HEK293 (cell line): ENCODE data around the gene TTBK1.

Source experiments
- CTCF ChIA-PET: fragments of 350-600 bp; formaldehyde crosslinking; extraction: SDS; loops from one replicate; lab custom pipeline; 2021; ENCODE audit warnings: antibody characterized with exemption; lab: Yijun Ruan, JAX
- POLR2A ChIA-PET: fragments of 300-600 bp; formaldehyde crosslinking; extraction: SDS; loops from one replicate; lab custom pipeline; 2020; ENCODE audit warnings: antibody characterized with exemption, inconsistent platforms; lab: Yijun Ruan, JAX
- H3K27ac ChIP-seq: fragments of 200-500 bp; sonication (Bioruptor generic); 2 replicates; pipeline ENCODE4 v1.5.1; 2014; ENCODE audit warnings: low read depth, low read length, control low read depth, inconsistent platforms; ENCODE audit errors: extremely low read depth
- H3K36me3 ChIP-seq, 2 experiments: fragments of 200-500 bp in 1 of 2; sonication (Bioruptor generic) in 1 of 2; 1 replicate in 1 of 2; 2 replicates in 1 of 2; pipeline ENCODE4 v1.5.1; 2014 to 2017; ENCODE audit warnings: inconsistent platforms in 2 of 2, low read length in 2 of 2; ENCODE audit not compliant: control insufficient read depth in 2 of 2, insufficient read depth in 1 of 2
- H3K4me1 ChIP-seq: fragments of 200-500 bp; sonication (Bioruptor generic); 2 replicates; pipeline ENCODE4 v1.5.1; 2014; ENCODE audit warnings: mild to moderate bottlenecking, low read length, inconsistent platforms; ENCODE audit not compliant: control insufficient read depth, insufficient read depth
- H3K4me3 ChIP-seq: 2 replicates; pipeline ENCODE4 v1.5.1; 2011; ENCODE audit warnings: low read depth, mild to moderate bottlenecking, control low read depth, low read length, moderate library complexity
- H3K9me3 ChIP-seq: fragments of 200-500 bp; sonication (Bioruptor generic); 2 replicates; pipeline ENCODE4 v1.5.1; 2014; ENCODE audit warnings: low read depth, low read length, inconsistent platforms; ENCODE audit not compliant: control insufficient read depth, insufficient read depth
- HOXC10 ChIP-seq: sonication (generic); formaldehyde crosslinking; IDR thresholded peaks from 2 replicates; pipeline ENCODE4 v1.8.1; 2023; ENCODE audit warnings: mild to moderate bottlenecking, missing genetic modification reagents
- MEIS1 ChIP-seq: sonication (generic); formaldehyde crosslinking; IDR thresholded peaks from 2 replicates; pipeline ENCODE4 v1.8.1; 2022; ENCODE audit warnings: missing genetic modification reagents, mild to moderate bottlenecking, borderline replicate concordance
- MYNN ChIP-seq: fragments of 450-650 bp; formaldehyde crosslinking; IDR thresholded peaks from 2 replicates; pipeline ENCODE4 v1.5.1; 2016; ENCODE audit warnings: missing biosample characterization, missing genetic modification characterization, borderline replicate concordance
- PRDM1 ChIP-seq: fragments of 450-650 bp; formaldehyde crosslinking; IDR thresholded peaks from 2 replicates; pipeline ENCODE4; 2016; ENCODE audit warnings: missing biosample characterization, missing genetic modification characterization
- SALL2 ChIP-seq: fragments of 450-650 bp; formaldehyde crosslinking; IDR thresholded peaks from 2 replicates; pipeline ENCODE4 v1.5.0; 2017; ENCODE audit warnings: missing biosample characterization, mild to moderate bottlenecking, missing genetic modification characterization, borderline replicate concordance
- SETDB1 ChIP-seq: IDR thresholded peaks from one replicate; pipeline ENCODE4 v1.6.1; 2017; ENCODE audit warnings: mild to moderate bottlenecking, low read length, moderate library complexity, mixed read lengths; ENCODE audit not compliant: insufficient read length
- ZEB2 ChIP-seq: fragments of 450-650 bp; formaldehyde crosslinking; IDR thresholded peaks from 2 replicates; pipeline ENCODE4 v1.5.1; 2016; ENCODE audit warnings: missing biosample characterization, missing genetic modification characterization
- ZIC2 ChIP-seq: fragments of 450-650 bp; formaldehyde crosslinking; IDR thresholded peaks from 2 replicates; pipeline ENCODE4 v1.5.1; 2016; ENCODE audit warnings: missing biosample characterization, missing genetic modification characterization
- ZNF10 ChIP-seq: fragments of 450-650 bp; formaldehyde crosslinking; IDR thresholded peaks from 2 replicates; pipeline ENCODE4 v1.5.1; 2017; ENCODE audit warnings: missing biosample characterization, missing genetic modification characterization
- ZNF132 ChIP-seq: fragments of 450-650 bp; formaldehyde crosslinking; IDR thresholded peaks from 2 replicates; pipeline ENCODE4 v1.5.1; 2017; ENCODE audit warnings: missing biosample characterization, missing genetic modification characterization, borderline replicate concordance
- ZNF169 ChIP-seq: fragments of 450-650 bp; formaldehyde crosslinking; IDR thresholded peaks from 2 replicates; pipeline ENCODE4 v1.5.1; 2016; ENCODE audit warnings: missing biosample characterization, missing genetic modification characterization
- ZNF19 ChIP-seq: fragments of 450-650 bp; formaldehyde crosslinking; IDR thresholded peaks from 2 replicates; pipeline ENCODE4; 2016; ENCODE audit warnings: missing biosample characterization, missing genetic modification characterization, low read depth
- ZNF302 ChIP-seq: fragments of 450-650 bp; formaldehyde crosslinking; IDR thresholded peaks from 2 replicates; pipeline ENCODE4 v1.5.1; 2016; ENCODE audit warnings: missing biosample characterization, missing genetic modification characterization, low read depth
- ZNF354C ChIP-seq: fragments of 450-650 bp; formaldehyde crosslinking; IDR thresholded peaks from 2 replicates; pipeline ENCODE4 v1.5.1; 2016; ENCODE audit warnings: missing biosample characterization, missing genetic modification characterization, low read depth, borderline replicate concordance
- ZNF433 ChIP-seq: fragments of 450-650 bp; formaldehyde crosslinking; IDR thresholded peaks from 2 replicates; pipeline ENCODE4 v1.5.1; 2016; ENCODE audit warnings: missing biosample characterization, missing genetic modification characterization, low read depth
- ZNF529 ChIP-seq: fragments of 450-650 bp; formaldehyde crosslinking; IDR thresholded peaks from 2 replicates; pipeline ENCODE4 v1.5.1; 2017; ENCODE audit warnings: missing genetic modification characterization, missing biosample characterization; ENCODE audit not compliant: insufficient replicate concordance
- ZNF561 ChIP-seq: fragments of 450-650 bp; IDR thresholded peaks from 2 replicates; pipeline ENCODE4 v1.5.1; 2018; ENCODE audit warnings: missing biosample characterization, missing genetic modification characterization, borderline replicate concordance
- ZNF600 ChIP-seq: fragments of 450-650 bp; formaldehyde crosslinking; IDR thresholded peaks from 2 replicates; pipeline ENCODE4 v1.5.1; 2016; ENCODE audit warnings: missing biosample characterization, missing genetic modification characterization
- ZNF76 ChIP-seq: fragments of 450-650 bp; formaldehyde crosslinking; IDR thresholded peaks from 2 replicates; pipeline ENCODE4; 2016; ENCODE audit warnings: low read depth, missing biosample characterization, missing genetic modification characterization, borderline replicate concordance
- ZNF768 ChIP-seq: fragments of 450-650 bp; formaldehyde crosslinking; IDR thresholded peaks from 2 replicates; pipeline ENCODE4 v1.5.1; 2018; ENCODE audit warnings: missing biosample characterization, mild to moderate bottlenecking, missing genetic modification characterization
- ZNF830 ChIP-seq: fragments of 450-650 bp; IDR thresholded peaks from 2 replicates; pipeline ENCODE4 v1.5.0; 2018; ENCODE audit warnings: missing biosample characterization, missing genetic modification characterization, low read depth, mild to moderate bottlenecking, moderate library complexity
- ZSCAN16 ChIP-seq: fragments of 450-650 bp; formaldehyde crosslinking; IDR thresholded peaks from 2 replicates; pipeline ENCODE4 v1.5.1; 2016; ENCODE audit warnings: missing biosample characterization, missing genetic modification characterization
- TF ChIP-seq, protein P1 (sequence below): fragments of 450-650 bp; formaldehyde crosslinking; IDR thresholded peaks from 2 replicates; pipeline ENCODE4 v1.5.1; 2016; ENCODE audit warnings: missing biosample characterization, missing genetic modification characterization, borderline replicate concordance
- TF ChIP-seq, protein P2 (sequence below): fragments of 450-650 bp; formaldehyde crosslinking; IDR thresholded peaks from 2 replicates; pipeline ENCODE4 v1.5.1; 2017; ENCODE audit warnings: missing biosample characterization, missing genetic modification characterization
- TF ChIP-seq, protein P3 (sequence below): fragments of 450-650 bp; formaldehyde crosslinking; IDR thresholded peaks from 2 replicates; pipeline ENCODE4 v1.5.1; 2016; ENCODE audit warnings: missing biosample characterization, missing genetic modification characterization
- TF ChIP-seq, protein P4 (sequence below): fragments of 450-650 bp; formaldehyde crosslinking; IDR thresholded peaks from 2 replicates; pipeline ENCODE4 v1.5.1; 2017; ENCODE audit warnings: missing biosample characterization, missing genetic modification characterization

TTBK1 gene

DNA sequence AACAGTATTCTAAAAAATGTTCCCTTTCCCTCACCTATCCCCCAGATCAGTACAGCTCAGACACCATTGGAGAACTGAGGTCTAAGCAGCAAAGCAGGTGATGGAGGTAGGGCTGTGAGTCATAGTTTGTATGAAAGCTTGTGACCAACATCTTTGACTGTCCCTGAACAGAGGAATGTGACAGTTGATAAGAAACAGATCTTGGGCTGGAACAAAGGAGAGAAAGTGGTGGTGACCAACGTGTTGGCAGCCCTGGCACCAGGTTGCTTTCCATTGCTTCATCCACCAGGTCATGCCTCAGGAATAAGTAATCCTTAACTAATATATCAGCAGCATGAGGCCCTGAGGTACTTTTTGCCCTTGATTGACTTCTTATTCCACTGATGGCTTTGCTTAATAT, 85.2 kb downstream of the TTBK1 start:
- Histone ChIP-seq H3K27ac (no peak overlapping the region), H3K36me3 (no peaks in the 10 kb centered on the region), H3K4me3 (no peak overlapping the region), H3K9me3 (no peaks in the 10 kb centered on the region), H3K4me1 (no peaks in the 10 kb centered on the region)
- ChIA-PET CTCF (interaction anchor here (0.6 to 1.0 kb wide), 3 partner anchors 11 to 386 kb away, joined by 3 to 9 read pairs (median 3); no protein-coding TSS in a partner anchor), POLR2A (no interaction called here)
- TF ChIP-seq ZNF600 (tag by site-specific recombination) = peak; percentile 32; the same call in 1 of the 2 replicates
- no peak for TF ChIP-seq ZNF768 (tag by site-specific recombination)
- TF ChIP-seq ZSCAN16 (tag by site-specific recombination) = no peak
- peak; percentile 78 for TF ChIP-seq PRDM1
- peak; percentile 89 for TF ChIP-seq ZNF10
- TF ChIP-seq ZNF433 (tag by site-specific recombination) = no peak
- TF ChIP-seq ZEB2 = no peak
- TF ChIP-seq, protein P1, sequence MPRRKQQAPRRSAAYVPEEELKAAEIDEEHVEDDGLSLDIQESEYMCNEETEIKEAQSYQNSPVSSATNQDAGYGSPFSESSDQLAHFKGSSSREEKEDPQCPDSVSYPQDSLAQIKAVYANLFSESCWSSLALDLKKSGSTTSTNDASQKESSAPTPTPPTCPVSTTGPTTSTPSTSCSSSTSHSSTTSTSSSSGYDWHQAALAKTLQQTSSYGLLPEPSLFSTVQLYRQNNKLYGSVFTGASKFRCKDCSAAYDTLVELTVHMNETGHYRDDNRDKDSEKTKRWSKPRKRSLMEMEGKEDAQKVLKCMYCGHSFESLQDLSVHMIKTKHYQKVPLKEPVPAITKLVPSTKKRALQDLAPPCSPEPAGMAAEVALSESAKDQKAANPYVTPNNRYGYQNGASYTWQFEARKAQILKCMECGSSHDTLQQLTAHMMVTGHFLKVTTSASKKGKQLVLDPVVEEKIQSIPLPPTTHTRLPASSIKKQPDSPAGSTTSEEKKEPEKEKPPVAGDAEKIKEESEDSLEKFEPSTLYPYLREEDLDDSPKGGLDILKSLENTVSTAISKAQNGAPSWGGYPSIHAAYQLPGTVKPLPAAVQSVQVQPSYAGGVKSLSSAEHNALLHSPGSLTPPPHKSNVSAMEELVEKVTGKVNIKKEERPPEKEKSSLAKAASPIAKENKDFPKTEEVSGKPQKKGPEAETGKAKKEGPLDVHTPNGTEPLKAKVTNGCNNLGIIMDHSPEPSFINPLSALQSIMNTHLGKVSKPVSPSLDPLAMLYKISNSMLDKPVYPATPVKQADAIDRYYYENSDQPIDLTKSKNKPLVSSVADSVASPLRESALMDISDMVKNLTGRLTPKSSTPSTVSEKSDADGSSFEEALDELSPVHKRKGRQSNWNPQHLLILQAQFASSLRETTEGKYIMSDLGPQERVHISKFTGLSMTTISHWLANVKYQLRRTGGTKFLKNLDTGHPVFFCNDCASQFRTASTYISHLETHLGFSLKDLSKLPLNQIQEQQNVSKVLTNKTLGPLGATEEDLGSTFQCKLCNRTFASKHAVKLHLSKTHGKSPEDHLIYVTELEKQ (tag by site-specific recombination) = no peak
- no peak for TF ChIP-seq ZNF561 (tag by site-specific recombination)

DNA sequence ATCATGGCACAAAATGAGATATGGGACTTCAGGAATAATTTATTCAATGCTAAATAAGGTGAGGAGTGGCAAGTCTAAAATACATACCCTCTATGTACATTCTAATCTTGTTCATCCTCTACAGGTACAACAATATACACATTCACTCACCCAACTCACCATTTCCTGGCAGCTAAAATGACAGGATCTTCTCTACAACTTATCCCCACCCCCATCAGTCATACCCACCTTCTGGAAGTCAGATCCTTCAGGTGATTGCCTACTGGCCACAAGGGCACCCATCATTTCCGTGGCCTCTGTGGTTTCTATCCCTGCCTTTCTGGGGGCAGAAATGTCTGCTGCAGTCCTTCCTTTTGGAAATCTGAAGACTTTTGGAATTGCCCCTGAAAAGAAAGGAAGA, 88.2 kb downstream of the TTBK1 start:
- no peak for TF ChIP-seq ZIC2
- no peak for TF ChIP-seq HOXC10 (CRISPR knock-in tag)
- TF ChIP-seq, protein P2, sequence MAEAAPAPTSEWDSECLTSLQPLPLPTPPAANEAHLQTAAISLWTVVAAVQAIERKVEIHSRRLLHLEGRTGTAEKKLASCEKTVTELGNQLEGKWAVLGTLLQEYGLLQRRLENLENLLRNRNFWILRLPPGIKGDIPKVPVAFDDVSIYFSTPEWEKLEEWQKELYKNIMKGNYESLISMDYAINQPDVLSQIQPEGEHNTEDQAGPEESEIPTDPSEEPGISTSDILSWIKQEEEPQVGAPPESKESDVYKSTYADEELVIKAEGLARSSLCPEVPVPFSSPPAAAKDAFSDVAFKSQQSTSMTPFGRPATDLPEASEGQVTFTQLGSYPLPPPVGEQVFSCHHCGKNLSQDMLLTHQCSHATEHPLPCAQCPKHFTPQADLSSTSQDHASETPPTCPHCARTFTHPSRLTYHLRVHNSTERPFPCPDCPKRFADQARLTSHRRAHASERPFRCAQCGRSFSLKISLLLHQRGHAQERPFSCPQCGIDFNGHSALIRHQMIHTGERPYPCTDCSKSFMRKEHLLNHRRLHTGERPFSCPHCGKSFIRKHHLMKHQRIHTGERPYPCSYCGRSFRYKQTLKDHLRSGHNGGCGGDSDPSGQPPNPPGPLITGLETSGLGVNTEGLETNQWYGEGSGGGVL (tag by site-specific recombination) = no peak
- TF ChIP-seq, protein P3, sequence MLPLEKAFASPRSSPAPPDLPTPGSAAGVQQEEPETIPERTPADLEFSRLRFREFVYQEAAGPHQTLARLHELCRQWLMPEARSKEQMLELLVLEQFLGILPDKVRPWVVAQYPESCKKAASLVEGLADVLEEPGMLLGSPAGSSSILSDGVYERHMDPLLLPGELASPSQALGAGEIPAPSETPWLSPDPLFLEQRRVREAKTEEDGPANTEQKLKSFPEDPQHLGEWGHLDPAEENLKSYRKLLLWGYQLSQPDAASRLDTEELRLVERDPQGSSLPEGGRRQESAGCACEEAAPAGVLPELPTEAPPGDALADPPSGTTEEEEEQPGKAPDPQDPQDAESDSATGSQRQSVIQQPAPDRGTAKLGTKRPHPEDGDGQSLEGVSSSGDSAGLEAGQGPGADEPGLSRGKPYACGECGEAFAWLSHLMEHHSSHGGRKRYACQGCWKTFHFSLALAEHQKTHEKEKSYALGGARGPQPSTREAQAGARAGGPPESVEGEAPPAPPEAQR (tag by site-specific recombination) = no peak
- no peak for TF ChIP-seq ZNF169 (tag by site-specific recombination)
- no peak for TF ChIP-seq ZNF19 (tag by site-specific recombination)
- no peak for TF ChIP-seq ZNF830
- no peak for TF ChIP-seq MYNN (tag by site-specific recombination)
- no peak for TF ChIP-seq ZNF529 (tag by site-specific recombination)
- TF ChIP-seq ZNF302 (tag by site-specific recombination) = no peak
- no peak for TF ChIP-seq MEIS1 (CRISPR knock-in tag)
- TF ChIP-seq, protein P4, sequence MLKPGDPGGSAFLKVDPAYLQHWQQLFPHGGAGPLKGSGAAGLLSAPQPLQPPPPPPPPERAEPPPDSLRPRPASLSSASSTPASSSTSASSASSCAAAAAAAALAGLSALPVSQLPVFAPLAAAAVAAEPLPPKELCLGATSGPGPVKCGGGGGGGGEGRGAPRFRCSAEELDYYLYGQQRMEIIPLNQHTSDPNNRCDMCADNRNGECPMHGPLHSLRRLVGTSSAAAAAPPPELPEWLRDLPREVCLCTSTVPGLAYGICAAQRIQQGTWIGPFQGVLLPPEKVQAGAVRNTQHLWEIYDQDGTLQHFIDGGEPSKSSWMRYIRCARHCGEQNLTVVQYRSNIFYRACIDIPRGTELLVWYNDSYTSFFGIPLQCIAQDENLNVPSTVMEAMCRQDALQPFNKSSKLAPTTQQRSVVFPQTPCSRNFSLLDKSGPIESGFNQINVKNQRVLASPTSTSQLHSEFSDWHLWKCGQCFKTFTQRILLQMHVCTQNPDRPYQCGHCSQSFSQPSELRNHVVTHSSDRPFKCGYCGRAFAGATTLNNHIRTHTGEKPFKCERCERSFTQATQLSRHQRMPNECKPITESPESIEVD (tag by site-specific recombination) = no peak
- no peak for TF ChIP-seq ZNF132 (tag by site-specific recombination)
- TF ChIP-seq ZNF354C = no peak
- TF ChIP-seq SETDB1 = no peak
- TF ChIP-seq ZNF10 = no peak
- no peak for TF ChIP-seq SALL2 (tag by site-specific recombination)
- TF ChIP-seq ZNF76 (tag by site-specific recombination) = no peak
- ChIA-PET POLR2A (no interaction called here), CTCF (interaction anchor here (0.6 kb wide), 2 partner anchors 103 to 439 kb away, joined by 3 read pairs; no protein-coding TSS in a partner anchor)
- H3K4me1 ChIP-seq = peaks cover 3% of the 10 kb centered on the region; the same call in 1 of the 2 replicates
- no peak overlapping the region for H3K27ac ChIP-seq
- peaks cover 0 to 4% of the 10 kb centered on the region in 2 experiments; a peak in 1 of 3 replicates for H3K36me3 ChIP-seq
- H3K4me3 ChIP-seq = no peak overlapping the region
- H3K9me3 ChIP-seq = no peaks in the 10 kb centered on the region
